GDM1 (cell line): ENCODE results near the gene FBN3.

Experiments
- DNase-seq: peaks from one replicate; lab custom pipeline; 2025; lab: John Stamatoyannopoulos, UW

Gene FBN3

DNA sequence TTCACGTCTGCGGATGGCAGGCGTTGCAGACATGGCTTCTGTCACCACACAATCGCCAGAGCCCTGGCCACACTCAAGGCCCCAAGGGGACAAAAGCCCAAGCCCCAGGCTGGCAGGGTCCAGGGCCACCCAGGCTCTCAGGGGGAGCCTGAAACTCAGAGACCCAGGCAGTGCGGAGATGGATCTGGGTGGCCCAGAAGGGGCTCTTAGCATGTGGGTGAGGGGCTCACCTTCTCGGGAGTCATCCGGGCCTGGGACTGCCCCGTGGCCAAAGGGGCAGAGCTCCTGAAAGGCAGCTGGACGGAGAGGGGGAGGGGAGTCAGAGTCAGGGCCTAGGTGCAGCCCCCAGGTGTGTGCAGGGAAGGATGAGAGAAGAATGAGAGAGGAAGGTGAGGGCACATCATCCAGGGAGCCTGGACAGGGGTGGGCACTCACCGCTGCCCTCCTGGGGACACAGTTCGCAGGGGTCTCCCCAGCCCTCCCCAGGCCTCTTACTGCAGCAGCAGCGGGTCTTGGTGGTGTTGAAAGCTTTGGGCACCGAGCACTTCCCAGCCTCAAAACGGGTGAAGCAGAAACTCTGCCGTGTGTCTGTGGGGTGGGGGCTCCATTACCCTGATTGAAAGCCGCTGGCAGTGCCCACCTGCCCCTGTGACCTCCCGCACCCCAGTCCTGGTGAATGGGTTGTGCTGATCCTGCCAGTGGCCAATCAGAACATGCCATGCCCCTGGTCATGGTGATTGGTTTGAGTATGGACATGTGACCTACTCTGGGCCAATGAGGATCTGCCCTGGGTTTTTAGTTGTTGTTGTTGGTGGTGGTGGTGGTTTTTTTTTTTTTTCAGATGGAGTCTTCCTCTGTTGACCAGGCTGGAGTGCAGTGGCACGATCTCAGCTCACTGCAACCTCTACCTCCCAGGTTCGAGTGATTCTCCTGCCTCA lies 59.5 kb downstream of the FBN3 start:
- no peak for DNase-seq

DNA sequence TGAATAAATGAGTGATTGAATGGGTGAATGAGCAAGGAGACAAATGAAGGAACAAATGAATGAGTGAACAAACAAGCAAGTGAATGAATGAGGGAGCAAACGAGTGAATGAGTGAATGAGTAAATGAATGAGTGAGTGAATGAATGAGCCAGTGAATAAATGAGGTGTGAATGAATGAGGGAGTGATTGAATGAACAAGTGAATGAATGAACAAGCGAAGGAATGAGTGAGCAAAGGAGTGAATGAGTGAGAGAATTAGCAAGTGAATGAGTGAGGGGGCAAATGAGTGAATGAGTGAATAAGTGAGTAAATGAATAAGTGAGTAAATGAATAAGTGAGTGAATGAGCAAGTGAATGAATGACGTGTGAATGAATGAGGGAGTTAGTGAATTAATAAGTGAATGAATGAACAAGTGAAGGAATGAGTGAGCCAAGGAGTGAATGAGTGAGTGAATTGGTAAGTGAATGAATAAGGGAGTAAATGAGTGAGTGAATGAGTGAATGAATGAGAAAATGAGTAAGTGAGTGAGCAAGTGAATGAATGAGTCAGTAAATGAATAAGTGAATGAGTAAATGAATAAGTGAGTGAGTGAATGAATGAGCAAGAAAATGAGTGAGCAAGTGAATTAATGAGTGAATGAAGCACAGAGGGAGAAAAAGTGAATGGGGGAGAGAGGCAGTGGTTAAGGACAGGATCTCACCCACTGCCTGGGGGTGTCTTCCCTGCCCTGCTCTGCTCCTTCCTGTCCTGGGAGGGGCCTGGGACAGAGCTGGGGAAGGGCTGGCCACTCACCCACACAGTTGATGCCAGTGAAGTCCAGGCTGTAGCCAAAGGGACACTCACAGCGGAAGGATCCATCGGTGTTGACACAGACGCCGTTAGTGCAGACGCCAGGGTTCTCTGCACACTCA lies 60.4 kb downstream of the FBN3 start:
- no peak for DNase-seq

- DNase-seq: no peak
Observed at GRCh38 chr19:8087876-8088275, 61.5 kb downstream of the FBN3 start.

GRCh38 chr19:8086849-8087248 lies 62.5 kb downstream of the FBN3 start:
- DNase-seq: no peak

GRCh38 chr19:8085598-8086408 lies 63.6 kb downstream of the FBN3 start:
- DNase-seq: no peak

GRCh38 chr19:8084152-8084551 lies 65.2 kb downstream of the FBN3 start:
- DNase-seq: no peak

DNA sequence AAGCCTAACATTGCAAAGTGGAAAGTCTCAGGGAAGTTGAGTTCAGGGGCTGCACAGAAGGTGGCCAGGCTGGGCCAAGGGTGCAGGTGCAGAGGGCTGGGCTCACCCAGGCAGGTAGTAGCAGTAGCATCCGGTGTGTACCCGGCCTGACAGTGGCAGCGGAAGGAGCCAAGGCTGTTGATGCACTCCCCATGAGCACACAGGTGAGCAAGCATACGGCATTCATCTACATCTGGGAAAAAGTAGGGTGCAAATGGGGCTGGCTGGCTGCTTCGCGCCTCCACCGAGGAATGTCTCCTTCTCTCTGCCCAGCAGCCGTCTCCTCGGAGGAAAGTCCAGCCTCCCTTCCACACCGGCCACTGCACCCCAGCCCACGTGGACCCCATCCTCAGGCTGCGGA lies 66.3 kb downstream of the FBN3 start:
- no peak for DNase-seq

- DNase-seq: no peak
Observed at GRCh38 chr19:8081569-8082550, 67.5 kb downstream of the FBN3 start.

DNA sequence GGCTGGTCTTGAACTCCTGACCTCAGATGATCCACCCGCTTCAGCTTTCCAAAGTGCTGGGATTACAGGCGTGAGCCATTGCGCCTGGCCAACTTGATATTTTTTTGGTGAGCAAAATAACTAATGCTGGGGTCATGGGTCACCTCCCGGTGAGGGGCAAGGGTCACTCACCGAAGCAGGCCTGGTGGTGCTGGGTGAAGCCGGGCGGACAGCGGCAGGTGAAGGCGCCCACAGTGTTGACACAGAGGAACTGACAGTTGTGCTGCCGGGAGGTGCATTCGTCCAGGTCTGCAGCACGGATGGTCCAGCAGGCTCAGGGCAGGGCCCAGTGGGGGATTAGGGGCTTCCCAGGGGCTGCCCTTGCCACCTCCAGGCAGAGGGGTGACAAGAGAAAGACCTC lies 68.6 kb downstream of the FBN3 start:
- no peak for DNase-seq

GRCh38 chr19:8079988-8080387 lies 69.4 kb downstream of the FBN3 start:
- DNase-seq: no peak

- no peak for DNase-seq
Observed at GRCh38 chr19:8075158-8076074, 74.0 kb downstream of the FBN3 start.

DNA sequence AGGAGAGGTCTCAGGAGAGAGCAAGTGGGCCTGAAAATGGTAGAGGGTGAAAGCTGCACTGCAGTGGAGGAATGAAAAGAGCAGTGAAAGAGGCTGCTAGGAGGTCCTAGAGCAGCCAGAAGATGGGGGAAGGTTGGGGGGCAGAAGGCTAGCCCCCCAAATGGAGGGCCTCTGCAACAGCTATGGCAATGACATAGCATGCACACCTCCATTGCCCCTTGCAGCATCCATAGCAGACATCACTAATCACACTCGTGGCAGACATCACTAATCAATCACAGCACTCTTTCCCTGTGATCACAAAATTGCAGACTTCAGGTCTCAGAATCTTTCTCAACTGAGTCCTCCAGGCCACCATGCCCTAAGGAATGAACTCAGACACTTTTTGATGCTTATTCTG lies 74.9 kb downstream of the FBN3 start:
- DNase-seq: no peak

DNA sequence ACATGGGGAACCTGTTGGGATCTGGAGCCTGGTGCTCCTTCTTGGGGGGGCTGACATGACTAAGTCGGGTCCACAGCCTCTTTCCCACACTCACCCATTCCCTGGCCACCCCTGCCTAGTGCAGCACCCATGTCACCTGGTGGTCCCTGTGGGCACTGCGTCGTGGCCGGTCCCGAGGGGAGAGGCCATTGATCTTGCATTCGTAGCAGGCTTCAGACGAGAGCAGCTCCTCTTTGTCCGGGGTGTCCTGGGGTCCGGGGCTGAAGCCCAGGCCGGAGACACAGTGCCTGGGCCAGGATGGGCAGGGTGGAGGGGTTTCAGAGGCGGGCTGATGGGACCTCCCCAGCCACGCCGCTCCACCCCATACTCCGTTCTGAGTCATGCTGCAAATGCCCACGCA lies 77.5 kb downstream of the FBN3 start:
- DNase-seq: no peak

DNA sequence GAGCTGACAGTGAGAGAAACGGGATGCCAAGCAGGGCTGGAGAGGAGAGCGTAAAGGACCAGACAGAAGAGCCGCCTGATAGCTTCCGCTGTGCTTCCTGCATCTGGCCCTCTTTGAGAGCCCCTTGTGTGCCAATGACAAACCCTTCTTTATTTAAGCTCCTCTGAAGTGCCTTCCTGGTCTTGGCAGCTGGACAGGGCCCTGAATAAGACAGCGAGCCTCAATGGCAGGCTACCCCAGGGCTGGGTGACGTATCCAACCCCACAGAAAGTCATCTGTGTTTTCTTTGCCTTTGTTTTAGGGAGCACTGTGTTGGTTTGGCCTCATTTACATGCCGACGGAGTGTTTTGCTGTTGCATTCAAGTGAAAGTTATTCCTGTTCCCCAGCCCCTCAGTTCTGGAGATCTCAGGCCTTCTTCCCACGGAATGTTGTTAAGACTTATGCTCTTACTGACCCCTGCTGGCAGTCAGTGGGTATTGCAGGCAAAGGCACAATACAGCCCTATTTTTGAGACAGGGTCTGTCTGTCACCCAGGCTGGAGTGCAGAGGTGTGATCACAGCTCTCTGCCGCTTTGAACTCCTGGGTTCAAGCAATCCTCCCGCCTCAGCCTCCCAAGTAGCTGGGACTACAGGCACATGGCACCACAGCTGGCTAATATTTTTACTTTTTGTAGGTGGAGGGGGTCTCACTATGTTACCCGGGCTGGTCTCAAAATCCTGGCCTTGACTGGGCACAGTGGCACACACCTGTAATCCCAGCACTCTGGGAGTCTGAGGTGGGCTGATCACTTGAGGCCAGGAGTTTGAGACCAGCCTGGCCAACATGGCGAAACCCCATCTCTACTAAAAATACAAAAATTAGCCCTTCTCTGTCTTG lies 80.1 kb downstream of the FBN3 start:
- no peak for DNase-seq

- DNase-seq: no peak
Observed at GRCh38 chr19:8065875-8066261, 83.5 kb downstream of the FBN3 start.

- no peak for DNase-seq
Observed at GRCh38 chr19:8064911-8065874, 84.2 kb downstream of the FBN3 start.

DNA sequence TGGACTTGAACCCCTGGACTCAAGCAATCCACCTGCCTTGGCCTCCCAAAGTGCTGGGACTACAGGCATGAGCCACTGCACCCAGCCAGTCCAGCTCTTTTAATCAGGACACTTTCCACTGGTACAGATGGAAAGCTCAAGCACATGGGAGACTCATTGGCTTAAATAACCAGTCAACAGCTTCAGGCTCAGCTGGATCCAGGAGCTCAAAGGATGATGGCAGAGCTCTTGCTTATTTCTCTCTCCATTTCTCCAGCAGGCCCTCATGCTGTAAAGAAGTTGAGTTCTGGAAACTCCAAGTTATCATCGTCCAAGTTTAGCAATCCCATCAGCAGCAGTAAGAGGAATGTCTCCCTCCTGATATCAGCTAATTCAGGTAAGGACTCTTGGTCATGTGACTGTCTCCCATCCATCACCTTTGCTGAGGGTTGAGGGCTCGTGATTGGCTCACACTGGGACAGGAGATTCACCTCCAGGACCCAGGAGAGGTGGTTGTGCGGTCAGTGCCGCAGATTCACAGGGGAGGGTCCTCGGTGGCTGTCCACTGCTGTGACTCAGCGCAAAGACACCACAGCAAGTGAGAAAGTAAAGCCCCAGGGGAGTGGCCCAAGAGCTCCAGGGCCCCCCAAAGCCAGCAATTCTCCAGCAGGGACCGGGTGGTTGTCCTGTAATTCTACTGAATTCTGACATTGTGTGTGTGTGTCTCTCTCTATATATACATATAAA lies 91.7 kb downstream of the FBN3 start:
- DNase-seq: no peak
